ENCODE data around the gene PRTG. TPM values are rescaled to one million over a fixed set of nuclear protein-coding genes. Genes with fewer than 3 reads are reported as not detected.

PRTG gene
- total RNA-seq, 1 experiment from 2014 or later, result 11.4 TPM

- BruUV-seq (replicated peaks), result no TSS peak
- ChIA-PET CTCF (no interaction called here), POLR2A (interaction anchor here (0.6 kb wide), 1 partner anchor 157 kb away, joined by 3 read pairs; no protein-coding TSS in a partner anchor)
- no peaks in the 10 kb centered on the region for H3K9me3 ChIP-seq (ENCODE audit: control insufficient read depth, insufficient read depth, low read depth, low read length)
- 0 out of 2 replicates have a peak, but pooled peaks cover 2% of the 10 kb centered on the region for H3K4me1 ChIP-seq (ENCODE audit: control insufficient read depth, insufficient read depth, low read length)
- no peak overlapping the region for H3K4me3 ChIP-seq (ENCODE audit: low read depth in 2 of 2, low read length in 2 of 2)
- in situ Hi-C loops (cut with HindIII; ENCODE audit: low pct_unique_long_range_greater_than_20kb, low sequenced_read_pairs), result no loop called here
- ATAC-seq (no peak), DNase-seq (ENCODE audit: low read depth, low spot score) (no peak)
- intact Hi-C loops (cut with micrococcal nuclease; ENCODE audit: unreplicated experiment), result no loop called here
- no peaks in the 10 kb centered on the region for H3K27me3 ChIP-seq (ENCODE audit: control insufficient read depth, insufficient read depth, low read length)
- no peak overlapping the region for H3K27ac ChIP-seq (ENCODE audit: low read length)
- no peaks in the 10 kb centered on the region for H3K36me3 ChIP-seq (ENCODE audit: control insufficient read depth, insufficient read depth, low read length)
- TF ChIP-seq TCF7L2 (IDR thresholded peaks at IDR 0.05; ENCODE audit: low read depth, low read length) (peak; percentile 63), SIN3A (IDR thresholded peaks at IDR 0.05; ENCODE audit: borderline replicate concordance, insufficient read depth, low read depth, low read length) (no peak)
Measured at GRCh38 chr15:55654561-55655031, 88.4 kb downstream of the PRTG start.

- ATAC-seq (no peak), DNase-seq (ENCODE audit: low read depth, low spot score) (no peak)
- CTCF ChIA-PET, result no interaction called here
- in situ Hi-C loops (cut with HindIII; ENCODE audit: low pct_unique_long_range_greater_than_20kb, low sequenced_read_pairs) (no loop called here), intact Hi-C loops (cut with micrococcal nuclease; ENCODE audit: unreplicated experiment) (no loop called here)
- no peak overlapping the region for H3K4me3 ChIP-seq (ENCODE audit: low read depth in 2 of 2, low read length in 2 of 2)
- no peaks in the 10 kb centered on the region for H3K9me3 ChIP-seq (ENCODE audit: control insufficient read depth, insufficient read depth, low read depth, low read length)
- BruUV-seq (replicated peaks), result no TSS peak
- no peaks in the 10 kb centered on the region for H3K27me3 ChIP-seq (ENCODE audit: control insufficient read depth, insufficient read depth, low read length)
- H3K36me3 ChIP-seq (ENCODE audit: control insufficient read depth, insufficient read depth, low read length), result no peaks in the 10 kb centered on the region
- H3K27ac ChIP-seq (ENCODE audit: low read length), result no peak overlapping the region
- POLR2A ChIA-PET, result interaction anchor here (0.6 kb wide), 1 partner anchor 184 kb away, joined by 3 read pairs; no protein-coding TSS in a partner anchor
- H3K4me1 ChIP-seq (ENCODE audit: control insufficient read depth, insufficient read depth, low read length), result 0 out of 2 replicates have a peak, but pooled peaks cover 2% of the 10 kb centered on the region
- no peak for TF ChIP-seq CTCF (IDR thresholded peaks at IDR 0.05)
Measured at GRCh38 chr15:55652909-55653495, 90.0 kb downstream of the PRTG start.

GRCh38 chr15:55652359-55652758 is 90.6 kb downstream of the PRTG start:
- H3K27ac ChIP-seq (ENCODE audit: low read length), result no peak overlapping the region
- intact Hi-C loops (cut with micrococcal nuclease; ENCODE audit: unreplicated experiment), result no loop called here
- H3K4me3 ChIP-seq (ENCODE audit: low read depth in 2 of 2, low read length in 2 of 2), result no peak overlapping the region
- no peaks in the 10 kb centered on the region for H3K27me3 ChIP-seq (ENCODE audit: control insufficient read depth, insufficient read depth, low read length)
- BruUV-seq (replicated peaks), result no TSS peak
- TF ChIP-seq SIN3A (IDR thresholded peaks at IDR 0.05; ENCODE audit: borderline replicate concordance, insufficient read depth, low read depth, low read length) (no peak), POLR2AphosphoS5 (IDR thresholded peaks at IDR 0.05; ENCODE audit: low read depth, low read length) (no peak), REST (IDR thresholded peaks at IDR 0.05; ENCODE audit: insufficient read depth in 1 of 2, low read depth in 2 of 2, low read length in 1 of 2) (no peak), TCF7L2 (IDR thresholded peaks at IDR 0.05; ENCODE audit: low read depth, low read length) (no peak), CTCF (IDR thresholded peaks at IDR 0.05) (no peak)
- H3K4me1 ChIP-seq (ENCODE audit: control insufficient read depth, insufficient read depth, low read length), result 0 out of 2 replicates have a peak, but pooled peaks cover 2% of the 10 kb centered on the region
- ATAC-seq (no peak), DNase-seq (ENCODE audit: low read depth, low spot score) (no peak)
- in situ Hi-C loops (cut with HindIII; ENCODE audit: low pct_unique_long_range_greater_than_20kb, low sequenced_read_pairs), result no loop called here
- CTCF ChIA-PET, result no interaction called here
- H3K36me3 ChIP-seq (ENCODE audit: control insufficient read depth, insufficient read depth, low read length), result no peaks in the 10 kb centered on the region
- POLR2A ChIA-PET, result no interaction called here
- H3K9me3 ChIP-seq (ENCODE audit: control insufficient read depth, insufficient read depth, low read depth, low read length), result no peaks in the 10 kb centered on the region
